Kidney (tissue), 14 donors: Measurements from ENCODE around the gene ST8SIA6. TPM values are rescaled to one million over a fixed set of nuclear protein-coding genes. Genes with fewer than 3 reads are reported as not detected.

Source experiments
- DNase-seq, 5 donors: peaks; one replicate each; pipeline ENCODE4 v3.0.0-alpha.2; 2013 to 2020
- FAIRE-seq: peaks from 2 replicates; lab custom pipeline; 2012; peaks lifted over from hg19 to GRCh38; lab: Jason Lieb, UNC
- H3K27ac ChIP-seq, 2 donors: one replicate each; pipeline ENCODE4 v1.7.0; 2013; ENCODE audit warnings: low read depth in 2 of 2, low read length in 2 of 2, inconsistent platforms in 1 of 2
- H3K27me3 ChIP-seq: one replicate; pipeline ENCODE4 v1.7.1; 2013; ENCODE audit warnings: low read length, inconsistent platforms; ENCODE audit not compliant: control insufficient read depth, insufficient read depth
- H3K36me3 ChIP-seq, 3 donors: one replicate each; pipeline versions ENCODE4 v1.7.0 to v1.7.1; 2013; ENCODE audit warnings: low read length in 3 of 3, control low read depth in 1 of 3, inconsistent platforms in 1 of 3; ENCODE audit not compliant: insufficient read depth in 3 of 3, control insufficient read depth in 2 of 3
- H3K4me1 ChIP-seq, 3 donors: one replicate each; pipeline versions ENCODE4 v1.7.0 to v1.7.1; 2013; ENCODE audit warnings: low read length in 3 of 3, inconsistent platforms in 1 of 3, low read depth in 1 of 3; ENCODE audit not compliant: control insufficient read depth in 2 of 3, insufficient read depth in 2 of 3
- H3K4me3 ChIP-seq, 3 donors: one replicate each; pipeline versions ENCODE4 v1.7.0 to v1.8.1; 2013; ENCODE audit warnings: low read length in 3 of 3, control low read depth in 1 of 3, inconsistent platforms in 1 of 3
- H3K9ac ChIP-seq, 3 donors: one replicate each; pipeline versions ENCODE4 v1.7.0 to v1.7.1; 2013; ENCODE audit warnings: low read length in 3 of 3, control low read depth in 1 of 3, inconsistent platforms in 1 of 3
- H3K9me3 ChIP-seq, 3 donors: one replicate each; pipeline versions ENCODE4 v1.7.0 to v1.7.1; 2013; ENCODE audit warnings: low read length in 3 of 3, control low read depth in 1 of 3, inconsistent platforms in 1 of 3; ENCODE audit not compliant: control insufficient read depth in 2 of 3, insufficient read depth in 1 of 3
- intact Hi-C: fragments of 100-400 bp; cut with DNase I; formaldehyde crosslinking; loops from one replicate; pipeline ENCODE4 v1.11.1; 2022
- polyA plus RNA-seq: library from polyadenylated mRNA; stranded (reverse); fragments of 350-450 nt; fragmentation: Illumina TruSeq; extraction: RNeasy Lipid Tissue Mini Kit (QIAGEN cat#74804); gene quantifications from one replicate; pipeline ENCODE4 v1.2.3, GENCODE V29; 2014; ENCODE audit warnings: low read depth, low replicate concordance; ENCODE audit not compliant: insufficient read depth
- total RNA-seq: library from RNA; stranded (reverse); fragmentation: NEBNext Ultra II Directional; extraction: Animal tissue kit (Norgen Biotek cat#: 25700); gene quantifications from one replicate; pipeline ENCODE4 v1.2.1, GENCODE V29; 2021
- TF ChIP-seq, protein P1 (sequence below): IDR thresholded peaks from 3 replicates; pipeline ENCODE4 v1.5.1; 2012; ENCODE audit warnings: mild to moderate bottlenecking, moderate library complexity, borderline replicate concordance; ENCODE audit not compliant: insufficient read depth; ENCODE audit errors: extremely low read depth
- donor health status: control.
- donor health status: control.
- donor health status: control.
- donor health status: control.
- donor health status: control.
- donor health status: DM: yes; HTN: yes; CAD: no.
- donor health status: Normal renal cell carcinoma (clear cell type).

ST8SIA6 gene
- total and polyA plus RNA-seq, 2 donors from 2014 or later, result 0.22 to 0.91 TPM

DNA sequence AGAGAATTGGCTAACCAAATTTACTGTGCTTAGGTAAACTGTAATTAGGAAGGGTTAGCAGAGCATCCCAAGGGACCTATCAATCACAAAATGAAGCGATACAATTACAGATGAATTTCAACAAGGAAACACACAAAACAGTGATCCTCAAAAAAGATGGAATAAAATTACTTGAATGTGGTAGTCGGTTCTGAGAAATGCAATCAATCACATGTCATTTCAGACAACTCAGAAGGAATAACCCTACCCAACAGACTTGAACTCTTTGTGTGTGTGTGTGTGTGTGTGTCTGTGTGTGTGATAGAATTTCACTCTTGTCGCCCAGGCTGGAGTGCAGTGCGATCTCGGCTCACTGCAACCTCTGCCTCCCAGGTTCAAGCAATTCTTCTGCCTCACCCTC, 43.5 kb downstream of the ST8SIA6 start:
- Histone ChIP-seq H3K27ac (no peak overlapping the region), H3K9me3 (no peaks in the 10 kb centered on the region), H3K36me3 (no peaks in the 10 kb centered on the region), H3K27me3 (no peaks in the 10 kb centered on the region), H3K4me1 (no peaks in the 10 kb centered on the region), H3K4me3 (no peak overlapping the region), H3K9ac (no peak overlapping the region)
- intact Hi-C loops, result no loop called here
- DNase-seq, result no peak
- TF ChIP-seq, protein P1, sequence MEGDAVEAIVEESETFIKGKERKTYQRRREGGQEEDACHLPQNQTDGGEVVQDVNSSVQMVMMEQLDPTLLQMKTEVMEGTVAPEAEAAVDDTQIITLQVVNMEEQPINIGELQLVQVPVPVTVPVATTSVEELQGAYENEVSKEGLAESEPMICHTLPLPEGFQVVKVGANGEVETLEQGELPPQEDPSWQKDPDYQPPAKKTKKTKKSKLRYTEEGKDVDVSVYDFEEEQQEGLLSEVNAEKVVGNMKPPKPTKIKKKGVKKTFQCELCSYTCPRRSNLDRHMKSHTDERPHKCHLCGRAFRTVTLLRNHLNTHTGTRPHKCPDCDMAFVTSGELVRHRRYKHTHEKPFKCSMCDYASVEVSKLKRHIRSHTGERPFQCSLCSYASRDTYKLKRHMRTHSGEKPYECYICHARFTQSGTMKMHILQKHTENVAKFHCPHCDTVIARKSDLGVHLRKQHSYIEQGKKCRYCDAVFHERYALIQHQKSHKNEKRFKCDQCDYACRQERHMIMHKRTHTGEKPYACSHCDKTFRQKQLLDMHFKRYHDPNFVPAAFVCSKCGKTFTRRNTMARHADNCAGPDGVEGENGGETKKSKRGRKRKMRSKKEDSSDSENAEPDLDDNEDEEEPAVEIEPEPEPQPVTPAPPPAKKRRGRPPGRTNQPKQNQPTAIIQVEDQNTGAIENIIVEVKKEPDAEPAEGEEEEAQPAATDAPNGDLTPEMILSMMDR, result no peak
- FAIRE-seq, result no peak

DNA sequence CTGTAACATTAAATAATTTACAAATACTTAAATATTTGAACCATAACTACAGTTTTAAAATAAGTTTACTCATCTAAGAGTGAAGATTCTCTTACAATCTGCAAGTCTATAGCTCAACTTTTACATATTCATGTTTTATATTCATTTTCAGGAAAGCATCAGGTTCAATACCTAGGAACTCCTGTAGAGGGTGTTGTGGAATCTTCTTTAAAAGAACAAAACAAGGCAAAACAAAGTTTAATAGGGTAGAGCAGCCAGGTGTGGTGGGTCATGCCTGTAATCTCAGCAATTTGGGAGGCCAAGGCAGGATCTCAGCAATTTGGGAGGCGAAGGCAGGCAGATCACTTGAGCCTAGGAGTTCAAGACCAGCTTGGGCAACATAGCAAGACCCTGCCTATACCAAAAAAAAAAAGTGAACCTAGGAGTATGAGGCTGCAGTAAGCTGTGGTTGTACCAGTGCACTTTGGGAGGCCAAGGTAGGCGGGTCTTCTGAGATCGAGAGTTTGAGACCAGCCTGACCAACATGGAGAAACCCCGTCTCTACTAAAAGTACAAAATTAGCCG, 45.1 kb downstream of the ST8SIA6 start:
- intact Hi-C loops, result no loop called here
- Histone ChIP-seq H3K27me3 (no peaks in the 10 kb centered on the region), H3K9me3 (no peaks in the 10 kb centered on the region), H3K27ac (no peak overlapping the region), H3K36me3 (no peaks in the 10 kb centered on the region), H3K9ac (no peak overlapping the region), H3K4me1 (no peaks in the 10 kb centered on the region), H3K4me3 (no peak overlapping the region)
- TF ChIP-seq, protein P1, result no peak
- no peak for FAIRE-seq
- DNase-seq, result no peak

DNA sequence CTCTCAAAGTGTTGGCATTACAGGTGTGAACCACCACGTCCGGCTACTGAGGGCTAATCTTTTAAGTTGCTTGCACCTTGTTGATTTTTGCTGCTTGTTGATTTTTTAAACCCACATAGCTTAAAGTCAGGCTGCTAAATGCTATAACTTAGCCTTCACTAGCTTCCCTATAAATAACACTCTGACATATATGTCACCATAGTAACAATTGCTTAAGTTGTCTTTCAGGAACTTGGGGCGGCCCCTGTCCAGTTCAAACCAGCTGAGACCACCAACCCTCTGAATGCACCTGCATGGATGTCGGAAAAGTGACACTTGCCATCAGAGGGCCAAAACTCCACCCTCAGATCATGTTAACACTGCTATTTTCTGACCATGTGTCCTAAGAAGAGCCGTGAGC, 47.3 kb downstream of the ST8SIA6 start:
- FAIRE-seq (no peak), DNase-seq (no peak)
- Histone ChIP-seq H3K27me3 (no peaks in the 10 kb centered on the region), H3K36me3 (no peaks in the 10 kb centered on the region), H3K9ac (no peak overlapping the region), H3K4me1 (no peaks in the 10 kb centered on the region), H3K4me3 (no peak overlapping the region), H3K27ac (no peak overlapping the region), H3K9me3 (no peaks in the 10 kb centered on the region)
- intact Hi-C loops, result no loop called here
- TF ChIP-seq, protein P1, result no peak
